K562 (cell line): ENCODE results near the gene GRIN2D. TPM values are rescaled to one million over a fixed set of nuclear protein-coding genes. Genes with fewer than 3 reads are reported as not detected.

Experiments
- ADNP ChIP-seq: fragments of 200-800 bp; sonication (Bioruptor generic); IDR thresholded peaks from 2 replicates; pipeline ENCODE4 v1.6.1; 2016; ENCODE audit warnings: missing genetic modification characterization, missing compliant biosample characterization
- ARNT ChIP-seq, 2 experiments: fragments of 450-650 bp; IDR thresholded peaks; 2 replicates each; pipeline ENCODE4 v1.6.1; 2016; ENCODE audit warnings: mild to moderate bottlenecking in 1 of 2
- BCOR ChIP-seq: fragments of 450-650 bp; IDR thresholded peaks from 2 replicates; pipeline ENCODE4 v1.6.1; 2016
- CHD2 ChIP-seq: IDR thresholded peaks from 2 replicates; pipeline ENCODE4 v1.6.1; 2011; ENCODE audit warnings: low read depth, low read length
- DDX20 ChIP-seq: fragments of 450-650 bp; IDR thresholded peaks from 2 replicates; pipeline ENCODE4 v1.6.1; 2016; ENCODE audit warnings: missing genetic modification characterization, low read depth, mild to moderate bottlenecking, missing compliant biosample characterization, moderate library complexity
- GTF3C2 ChIP-seq: IDR thresholded peaks from 3 replicates; pipeline ENCODE4 v1.6.1; 2011; ENCODE audit warnings: borderline replicate concordance, mild to moderate bottlenecking, moderate library complexity; ENCODE audit not compliant: insufficient read length; ENCODE audit errors: extremely low read depth
- HBP1 ChIP-seq: fragments of 450-650 bp; formaldehyde crosslinking; IDR thresholded peaks from 2 replicates; pipeline ENCODE4 v1.4.0; 2022; ENCODE audit warnings: missing genetic modification characterization
- PATZ1 ChIP-seq: fragments of 250-450 bp; sonication (Bioruptor Pico); IDR thresholded peaks from 2 replicates; pipeline ENCODE4 v1.5.0; 2020; ENCODE audit warnings: mild to moderate bottlenecking, borderline replicate concordance
- SIN3A ChIP-seq, 2 experiments: fragments of 150-350 bp in 1 of 2; IDR thresholded peaks; 2 replicates each; pipeline ENCODE4 v1.6.1; 2011 to 2016; ENCODE audit warnings: borderline replicate concordance in 2 of 2, low read depth in 2 of 2, low read length in 2 of 2, mild to moderate bottlenecking in 2 of 2, moderate library complexity in 2 of 2; ENCODE audit not compliant: control insufficient read depth in 1 of 2
- WHSC1 ChIP-seq: IDR thresholded peaks from one replicate; pipeline ENCODE4 v1.6.1; 2012; ENCODE audit warnings: low read length, control low read depth, inconsistent platforms
- ZNF239 ChIP-seq: fragments of 250-450 bp; sonication (Bioruptor Pico); IDR thresholded peaks from 2 replicates; pipeline ENCODE4 v1.4.0; 2020; ENCODE audit warnings: mild to moderate bottlenecking
- ZNF518B ChIP-seq: fragments of 250-450 bp; sonication (Bioruptor Pico); IDR thresholded peaks from 2 replicates; pipeline ENCODE4 v1.5.0; 2021; ENCODE audit warnings: mild to moderate bottlenecking, moderate library complexity
- ZNF551 ChIP-seq: fragments of 250-450 bp; sonication (Bioruptor Pico); IDR thresholded peaks from 2 replicates; pipeline ENCODE4 v1.5.0; 2021; ENCODE audit warnings: mild to moderate bottlenecking, moderate library complexity
- polyA plus RNA-seq, 8 experiments: library from polyadenylated mRNA; depleted of rRNA in 4 of 8; stranded (reverse) in 5 of 8; unstranded in 3 of 8; fragments of >200 nt; fragmentation: Nextera tagmentation in 2 of 8; fragmentation: Illumina TruSeq in 1 of 8; extraction: Ambion mirVana in 2 of 8; extraction: Trizol in 1 of 8; gene quantifications; 2 replicates each; pipeline versions ENCODE4 v1.2.1 to v1.2.3, GENCODE V29; 2011 to 2014; ENCODE audit warnings: inconsistent platforms in 1 of 8, missing spikeins in 1 of 8
- total RNA-seq, 7 experiments: library from RNA; depleted of rRNA in 6 of 7; stranded (reverse); fragments of >200 nt in 6 of 7; fragmentation: Illumina TruSeq in 2 of 7; extraction: Trizol in 2 of 7; gene quantifications; 2 replicates each; pipeline versions ENCODE4 v1.2.1 to v1.2.3, GENCODE V29; 2011 to 2021; ENCODE audit warnings: low replicate concordance in 1 of 7

GRIN2D gene
- total and polyA plus RNA-seq, 9 of the 15 experiments (the other 6 are each of a cell fraction or from before 2014, with no cell fraction given): 0.32 to 31.5 (median 1.8) TPM

- no peak for TF ChIP-seq ZNF518B
- peak; percentile 66; the same call in 1 of the 2 replicates for TF ChIP-seq BCOR
- TF ChIP-seq GTF3C2: no peak
- 0 out of 2 replicates have a peak, but pooled peaks have one; percentile 48 for TF ChIP-seq ADNP (tag)
- no peak for TF ChIP-seq SIN3A (IDR thresholded peaks at IDR 0.05; ENCODE audit: borderline replicate concordance in 2 of 2, control insufficient read depth in 1 of 2, low read depth in 2 of 2, low read length in 2 of 2)
- no peak for TF ChIP-seq ZNF551
- no peak for TF ChIP-seq DDX20 (tag)
- TF ChIP-seq PATZ1 (CRISPR knock-in tag): no peak
- TF ChIP-seq ZNF239 (CRISPR knock-in tag): no peak
- TF ChIP-seq ARNT (IDR thresholded peaks at IDR 0.05): no peak
- TF ChIP-seq HBP1: no peak
- no peak for TF ChIP-seq CHD2
- no peak for TF ChIP-seq WHSC1
Measured at GRCh38 chr19:48385461-48386087, 7.9 kb upstream of the GRIN2D start (continued).
